Loucy (cell line): ENCODE data around the gene ATP1A1.

Experiments
- H2AFZ ChIP-seq: fragments of 200-600 bp; sonication (generic); 2 replicates; pipeline ENCODE4 v1.6.0; 2016; ENCODE audit warnings: antibody characterized with exemption, mild to moderate bottlenecking, low read length, moderate library complexity
- H3F3A ChIP-seq: fragments of 200-600 bp; 2 replicates; pipeline ENCODE4 v1.6.0; 2016; ENCODE audit warnings: antibody characterized with exemption, low read depth, mild to moderate bottlenecking
- H3K27me3 ChIP-seq: fragments of 200-600 bp; sonication (generic); 2 replicates; pipeline ENCODE4 v1.6.1; 2014; ENCODE audit warnings: low read length, mild to moderate bottlenecking; ENCODE audit not compliant: insufficient read depth, poor library complexity, severe bottlenecking
- H3K36me3 ChIP-seq: fragments of 200-600 bp; sonication (generic); 2 replicates; pipeline ENCODE4 v1.6.1; 2016; ENCODE audit warnings: low read length; ENCODE audit not compliant: insufficient read depth
- H3K4me1 ChIP-seq: fragments of 200-600 bp; sonication (generic); 2 replicates; pipeline ENCODE4 v1.5.1; 2014; ENCODE audit warnings: low read length, mild to moderate bottlenecking; ENCODE audit not compliant: insufficient read depth, poor library complexity, severe bottlenecking
- H3K4me2 ChIP-seq: fragments of 200-600 bp; sonication (generic); 2 replicates; pipeline ENCODE4 v1.6.0; 2014; ENCODE audit warnings: antibody characterized with exemption, low read length, low read depth, mild to moderate bottlenecking; ENCODE audit not compliant: poor library complexity, severe bottlenecking
- H3K4me3 ChIP-seq: fragments of 200-600 bp; sonication (generic); 2 replicates; pipeline ENCODE4 v1.5.1; 2014; ENCODE audit warnings: low read length, mild to moderate bottlenecking, mixed read lengths; ENCODE audit not compliant: poor library complexity, severe bottlenecking
- H3K79me2 ChIP-seq: fragments of 200-600 bp; sonication (generic); 2 replicates; pipeline ENCODE4 v1.6.1; 2014; ENCODE audit warnings: low read length; ENCODE audit not compliant: insufficient read depth
- H3K9ac ChIP-seq: fragments of 200-600 bp; sonication (generic); 2 replicates; pipeline ENCODE4 v1.6.0; 2014; ENCODE audit warnings: mild to moderate bottlenecking, low read depth, low read length, moderate library complexity; ENCODE audit not compliant: poor library complexity, severe bottlenecking
- H3K9me2 ChIP-seq: fragments of 200-600 bp; sonication (generic); replicated peaks from 2 replicates; pipeline ENCODE4 v1.6.1; 2016; ENCODE audit warnings: low read depth, low read length, mixed read lengths
- H3K9me3 ChIP-seq: fragments of 200-600 bp; sonication (generic); 2 replicates; pipeline ENCODE4 v1.6.1; 2014; ENCODE audit warnings: mild to moderate bottlenecking, antibody characterized with exemption, low read length, low read depth; ENCODE audit not compliant: insufficient read depth
- H4K20me1 ChIP-seq: fragments of 200-600 bp; sonication (generic); 2 replicates; pipeline ENCODE4 v1.6.0; 2014; ENCODE audit warnings: antibody characterized with exemption, low read length, mild to moderate bottlenecking; ENCODE audit not compliant: insufficient read depth, poor library complexity, severe bottlenecking
- EZH2phosphoT487 ChIP-seq: fragments of 200-600 bp; IDR thresholded peaks from 2 replicates; pipeline ENCODE4 v1.6.1; 2018; ENCODE audit warnings: antibody characterized with exemption, mild to moderate bottlenecking, moderate library complexity, borderline replicate concordance
- TF ChIP-seq, protein P1 (sequence below): fragments of 200-600 bp; sonication (generic); conservative IDR thresholded peaks from 2 replicates; pipeline ENCODE4 v1.5.1; 2014; ENCODE audit warnings: mild to moderate bottlenecking, antibody characterized with exemption, low read length

The ATP1A1 gene

DNA sequence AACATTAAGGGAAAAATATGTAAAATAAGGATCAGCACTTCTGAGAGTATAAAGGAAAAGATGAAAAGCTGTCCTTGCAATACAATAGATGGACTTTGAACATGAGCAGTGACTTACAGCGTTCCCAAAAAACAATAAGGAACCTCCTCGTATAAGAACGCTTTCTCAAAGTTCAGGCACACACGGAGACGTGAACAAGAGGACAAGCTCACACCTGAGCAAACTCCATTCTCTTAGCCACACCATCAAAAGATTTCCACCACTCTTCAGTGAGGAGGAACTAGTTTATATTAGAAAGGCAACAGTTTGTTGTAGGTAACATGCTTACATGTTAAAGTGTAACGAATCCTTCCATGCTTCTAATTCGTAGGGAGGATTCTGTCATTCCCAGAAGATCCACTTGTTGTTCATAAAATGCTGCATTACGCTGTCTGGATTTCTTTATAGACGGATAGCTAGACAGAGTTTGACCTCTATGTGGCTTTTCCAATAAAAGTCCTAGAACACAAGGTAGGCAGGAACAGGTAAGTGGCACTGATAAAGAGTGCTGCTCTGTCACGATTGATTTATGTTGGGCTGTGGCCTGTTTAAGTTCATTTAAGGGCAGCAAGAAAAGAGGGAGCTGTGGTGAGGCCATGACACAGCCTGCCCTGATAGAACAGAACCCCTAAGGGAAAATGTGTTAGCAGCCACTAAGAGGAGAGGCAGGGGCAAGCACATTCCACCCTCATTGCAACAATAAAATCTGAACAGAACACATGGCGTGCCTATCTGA is 37.0 kb upstream of the ATP1A1 start:
- H2AFZ ChIP-seq: no peak overlapping the region
- H3K4me2 ChIP-seq: no peak overlapping the region
- no peaks in the 10 kb centered on the region for H3K9me2 ChIP-seq

DNA sequence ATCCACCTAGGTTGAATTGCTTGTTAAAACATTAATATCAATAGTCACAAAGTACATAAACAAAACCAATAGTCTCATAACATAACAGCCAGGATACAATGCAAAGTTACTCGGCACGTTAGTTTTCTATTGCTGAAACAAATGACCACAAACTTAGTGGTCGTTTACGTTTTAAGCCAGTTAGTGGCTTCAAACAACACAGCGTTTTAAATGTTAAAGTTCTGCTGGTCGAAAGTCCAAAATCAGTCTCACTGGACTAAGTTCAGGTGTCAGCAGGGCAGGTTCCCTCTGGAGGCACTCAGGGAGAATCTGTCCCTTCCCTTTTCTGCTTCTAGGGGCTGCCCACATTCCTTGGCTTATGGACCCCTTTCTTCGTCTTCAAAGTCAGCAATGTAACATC is 35.6 kb upstream of the ATP1A1 start:
- no peaks in the 10 kb centered on the region for H3F3A ChIP-seq
- no peak overlapping the region for H2AFZ ChIP-seq
- no peak overlapping the region for H3K9ac ChIP-seq
- H3K27me3 ChIP-seq: no peaks in the 10 kb centered on the region
- H3K4me1 ChIP-seq: peaks cover 6% of the 10 kb centered on the region
- H3K9me2 ChIP-seq: no peaks in the 10 kb centered on the region
- H4K20me1 ChIP-seq: no peaks in the 10 kb centered on the region
- H3K4me3 ChIP-seq: no peak overlapping the region
- no peaks in the 10 kb centered on the region for H3K9me3 ChIP-seq
- H3K4me2 ChIP-seq: no peak overlapping the region
- TF ChIP-seq, protein P1, sequence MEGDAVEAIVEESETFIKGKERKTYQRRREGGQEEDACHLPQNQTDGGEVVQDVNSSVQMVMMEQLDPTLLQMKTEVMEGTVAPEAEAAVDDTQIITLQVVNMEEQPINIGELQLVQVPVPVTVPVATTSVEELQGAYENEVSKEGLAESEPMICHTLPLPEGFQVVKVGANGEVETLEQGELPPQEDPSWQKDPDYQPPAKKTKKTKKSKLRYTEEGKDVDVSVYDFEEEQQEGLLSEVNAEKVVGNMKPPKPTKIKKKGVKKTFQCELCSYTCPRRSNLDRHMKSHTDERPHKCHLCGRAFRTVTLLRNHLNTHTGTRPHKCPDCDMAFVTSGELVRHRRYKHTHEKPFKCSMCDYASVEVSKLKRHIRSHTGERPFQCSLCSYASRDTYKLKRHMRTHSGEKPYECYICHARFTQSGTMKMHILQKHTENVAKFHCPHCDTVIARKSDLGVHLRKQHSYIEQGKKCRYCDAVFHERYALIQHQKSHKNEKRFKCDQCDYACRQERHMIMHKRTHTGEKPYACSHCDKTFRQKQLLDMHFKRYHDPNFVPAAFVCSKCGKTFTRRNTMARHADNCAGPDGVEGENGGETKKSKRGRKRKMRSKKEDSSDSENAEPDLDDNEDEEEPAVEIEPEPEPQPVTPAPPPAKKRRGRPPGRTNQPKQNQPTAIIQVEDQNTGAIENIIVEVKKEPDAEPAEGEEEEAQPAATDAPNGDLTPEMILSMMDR: no peak
- no peak for TF ChIP-seq EZH2phosphoT487
- H3K79me2 ChIP-seq: no peaks in the 10 kb centered on the region
- no peaks in the 10 kb centered on the region for H3K36me3 ChIP-seq

More for the DNA sequence above, 37.0 kb upstream of the ATP1A1 start:
- Histone ChIP-seq H3K9me3 (no peaks in the 10 kb centered on the region), H3K4me3 (no peak overlapping the region), H3K36me3 (no peaks in the 10 kb centered on the region), H3F3A (no peaks in the 10 kb centered on the region), H4K20me1 (no peaks in the 10 kb centered on the region), H3K27me3 (no peaks in the 10 kb centered on the region), H3K79me2 (no peaks in the 10 kb centered on the region), H3K9ac (no peak overlapping the region), H3K4me1 (peaks cover 6% of the 10 kb centered on the region)
- TF ChIP-seq EZH2phosphoT487: no peak
- TF ChIP-seq, protein P1: no peak

DNA sequence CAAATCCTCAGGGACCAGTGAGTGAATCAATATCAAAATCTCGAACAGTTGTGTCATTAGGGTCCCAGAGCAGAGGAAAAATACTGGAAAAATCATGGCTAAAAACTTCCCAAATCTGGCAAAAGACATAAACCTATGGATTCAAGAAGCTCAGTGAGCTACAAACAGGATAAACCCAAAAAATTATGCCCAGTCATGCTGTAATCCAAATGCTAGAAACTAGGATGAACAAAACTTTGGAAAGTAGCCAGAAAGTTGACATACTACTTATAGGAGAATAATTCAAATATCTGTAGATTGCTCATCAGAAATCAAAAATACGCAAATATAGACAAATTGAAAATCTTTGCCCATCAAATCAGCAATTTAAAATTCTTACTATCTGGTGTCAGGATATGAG is 34.6 kb upstream of the ATP1A1 start:
- Histone ChIP-seq H3K36me3 (no peaks in the 10 kb centered on the region), H3K9ac (no peak overlapping the region), H4K20me1 (no peaks in the 10 kb centered on the region), H3K9me2 (no peaks in the 10 kb centered on the region), H3F3A (no peaks in the 10 kb centered on the region), H3K9me3 (no peaks in the 10 kb centered on the region), H3K79me2 (no peaks in the 10 kb centered on the region), H3K4me3 (no peak overlapping the region), H3K27me3 (no peaks in the 10 kb centered on the region), H2AFZ (no peak overlapping the region), H3K4me1 (peaks cover 6% of the 10 kb centered on the region), H3K4me2 (no peak overlapping the region)
- TF ChIP-seq EZH2phosphoT487: no peak
- TF ChIP-seq, protein P1: no peak
